HepG2 (cell line): Measurements from ENCODE around the gene GFAP. TPM values are rescaled to one million over a fixed set of nuclear protein-coding genes. Genes with fewer than 3 reads are reported as not detected.
A peak's percentile ranks its signal among the peaks of the same experiment; 100 is the strongest.

Experiments used
- CENPT ChIP-seq: sonication (generic); formaldehyde crosslinking; IDR thresholded peaks from 2 replicates; pipeline ENCODE4 v1.8.0; 2022; ENCODE audit warnings: low read depth, mild to moderate bottlenecking, moderate library complexity, missing genetic modification reagents
- DNMT3B ChIP-seq: conservative IDR thresholded peaks from 2 replicates; pipeline ENCODE4 v1.6.1; 2016; ENCODE audit warnings: missing biosample characterization, control low read depth
- DR1 ChIP-seq: sonication (generic); formaldehyde crosslinking; IDR thresholded peaks from 2 replicates; pipeline ENCODE4 v1.8.0; 2021; ENCODE audit warnings: mild to moderate bottlenecking, missing genetic modification reagents, inconsistent platforms
- FOXM1 ChIP-seq: sonication (generic); formaldehyde crosslinking; IDR thresholded peaks from 2 replicates; pipeline ENCODE4 v1.5.0; 2020; ENCODE audit warnings: missing genetic modification reagents
- GPBP1L1 ChIP-seq: sonication (generic); formaldehyde crosslinking; IDR thresholded peaks from 2 replicates; pipeline ENCODE4 v1.5.0; 2020; ENCODE audit warnings: mild to moderate bottlenecking, missing genetic modification reagents
- HMGA1 ChIP-seq: sonication (generic); formaldehyde crosslinking; conservative IDR thresholded peaks from 2 replicates; pipeline ENCODE4 v1.4.0; 2020; ENCODE audit warnings: missing genetic modification reagents
- MNT ChIP-seq: fragments of 450-650 bp; IDR thresholded peaks from 2 replicates; pipeline ENCODE4 v1.6.1; 2016
- NR3C1 ChIP-seq: sonication (generic); formaldehyde crosslinking; IDR thresholded peaks from 2 replicates; pipeline ENCODE4 v1.4.0; 2020; ENCODE audit warnings: missing genetic modification reagents
- PHF20 ChIP-seq: sonication (generic); formaldehyde crosslinking; IDR thresholded peaks from 2 replicates; pipeline ENCODE4 v1.5.0; 2020; ENCODE audit warnings: mild to moderate bottlenecking, missing genetic modification reagents
- REL ChIP-seq: sonication (generic); formaldehyde crosslinking; conservative IDR thresholded peaks from 2 replicates; pipeline ENCODE4 v1.8.0; 2022; ENCODE audit warnings: mild to moderate bottlenecking, missing genetic modification reagents, moderate library complexity
- REST ChIP-seq, 2 experiments: IDR thresholded peaks; 2 replicates each; pipeline ENCODE4 v1.6.1; 2011 to 2012; ENCODE audit warnings: low read length in 2 of 2, borderline replicate concordance in 1 of 2, low read depth in 1 of 2, mild to moderate bottlenecking in 1 of 2, moderate library complexity in 1 of 2
- TSC22D2 ChIP-seq: sonication (generic); formaldehyde crosslinking; IDR thresholded peaks from 2 replicates; pipeline ENCODE4 v1.5.1; 2020; ENCODE audit warnings: missing genetic modification reagents, mild to moderate bottlenecking, borderline replicate concordance
- ZBTB2 ChIP-seq: sonication (generic); formaldehyde crosslinking; IDR thresholded peaks from 2 replicates; pipeline ENCODE4 v1.8.0; 2022; ENCODE audit warnings: low read depth, missing genetic modification reagents
- ZFY ChIP-seq: sonication (generic); formaldehyde crosslinking; IDR thresholded peaks from 2 replicates; pipeline ENCODE4 v1.4.0; 2020; ENCODE audit warnings: missing genetic modification reagents
- ZNF124 ChIP-seq: sonication (generic); formaldehyde crosslinking; IDR thresholded peaks from 2 replicates; pipeline ENCODE4 v1.4.0; 2020; ENCODE audit warnings: missing genetic modification reagents
- ZNF143 ChIP-seq: sonication (generic); formaldehyde crosslinking; IDR thresholded peaks from 2 replicates; pipeline ENCODE4 v1.4.0; 2020; ENCODE audit warnings: missing genetic modification reagents
- ZNF543 ChIP-seq: sonication (generic); formaldehyde crosslinking; IDR thresholded peaks from 2 replicates; pipeline ENCODE4 v1.4.0; 2020; ENCODE audit warnings: mild to moderate bottlenecking, missing genetic modification reagents
- ZNF558 ChIP-seq: sonication (generic); formaldehyde crosslinking; IDR thresholded peaks from 2 replicates; pipeline ENCODE4 v1.9.0; 2022; ENCODE audit warnings: mild to moderate bottlenecking, missing genetic modification reagents, borderline replicate concordance
- ZNF619 ChIP-seq: sonication (generic); formaldehyde crosslinking; IDR thresholded peaks from 2 replicates; pipeline ENCODE4 v1.4.0; 2020; ENCODE audit warnings: mild to moderate bottlenecking, missing genetic modification reagents
- ZNF777 ChIP-seq: sonication (generic); formaldehyde crosslinking; IDR thresholded peaks from 2 replicates; pipeline ENCODE4 v1.4.0; 2020; ENCODE audit warnings: missing genetic modification reagents
- ZNF782 ChIP-seq: sonication (generic); formaldehyde crosslinking; IDR thresholded peaks from 2 replicates; pipeline ENCODE4 v1.4.0; 2020; ENCODE audit warnings: missing genetic modification reagents, mild to moderate bottlenecking, borderline replicate concordance
- ZSCAN21 ChIP-seq: sonication (generic); formaldehyde crosslinking; IDR thresholded peaks from 2 replicates; pipeline ENCODE4 v1.8.0; 2022; ENCODE audit warnings: mild to moderate bottlenecking, missing genetic modification reagents, moderate library complexity, borderline replicate concordance
- polyA plus RNA-seq, 8 experiments: library from polyadenylated mRNA; depleted of rRNA in 3 of 8; stranded (reverse) in 7 of 8; unstranded in 1 of 8; fragments of >200 nt; fragmentation: Illumina TruSeq in 4 of 8; extraction: Trizol in 4 of 8; gene quantifications; 2 replicates each; pipeline versions ENCODE4 v1.2.1 to v1.2.3, GENCODE V29; 2011 to 2016; ENCODE audit warnings: low read depth in 4 of 8, missing spikeins in 1 of 8, mixed read lengths in 1 of 8; ENCODE audit not compliant: insufficient read depth in 1 of 8
- total RNA-seq, 5 experiments: library from RNA; depleted of rRNA; stranded (reverse); fragments of >200 nt; fragmentation: Illumina TruSeq; extraction: Trizol; gene quantifications; 2 replicates each; pipeline ENCODE4 v1.2.3, GENCODE V29; 2016; ENCODE audit warnings: low read depth in 1 of 5

GFAP gene
- total and polyA plus RNA-seq, 2 of the 13 experiments (the other 11 are each of a cell fraction or from before 2014, with no cell fraction given): 0.11 to 0.29 TPM

GRCh38 chr17:44911133-44912001 is 3.9 kb downstream of the GFAP start (continued):
- TF ChIP-seq ZNF543 (CRISPR knock-in tag): 0 out of 2 replicates have a peak, but pooled peaks have one; percentile 42
- TF ChIP-seq ZBTB2 (CRISPR knock-in tag): peak; percentile 38; the same call in 1 of the 2 replicates
- no peak for TF ChIP-seq FOXM1 (CRISPR knock-in tag)
- no peak for TF ChIP-seq PHF20 (CRISPR knock-in tag)
- no peak for TF ChIP-seq NR3C1 (CRISPR knock-in tag)
- TF ChIP-seq ZFY (CRISPR knock-in tag): peak; percentile 16; the same call in 1 of the 2 replicates
- TF ChIP-seq REST (IDR thresholded peaks at IDR 0.05; ENCODE audit: borderline replicate concordance in 1 of 2, low read depth in 1 of 2, low read length in 2 of 2): no peak
- no peak for TF ChIP-seq MNT
- no peak; the same call in 1 of the 2 replicates for TF ChIP-seq ZNF782 (CRISPR knock-in tag)
- 0 out of 2 replicates have a peak, but pooled peaks have one; percentile 34 for TF ChIP-seq REL
- peak; percentile 42; the same call in 1 of the 2 replicates for TF ChIP-seq ZNF777 (CRISPR knock-in tag)
- peak; percentile 54; the same call in 1 of the 2 replicates for TF ChIP-seq ZNF124 (CRISPR knock-in tag)
- no peak for TF ChIP-seq CENPT
- TF ChIP-seq GPBP1L1 (CRISPR knock-in tag): no peak
- TF ChIP-seq ZSCAN21 (CRISPR knock-in tag): peak; percentile 68; the same call in 1 of the 2 replicates
- TF ChIP-seq DR1 (CRISPR knock-in tag): no peak
- TF ChIP-seq ZNF619 (CRISPR knock-in tag): peak; percentile 51; the same call in 1 of the 2 replicates
- no peak for TF ChIP-seq HMGA1 (CRISPR knock-in tag)
- TF ChIP-seq DNMT3B: no peak
- TF ChIP-seq ZNF143 (CRISPR knock-in tag): no peak
- no peak for TF ChIP-seq ZNF558
- peak; percentile 36; the same call in 1 of the 2 replicates for TF ChIP-seq TSC22D2
